Stimulated activated CD4-positive, alpha-beta T cell treated with anti-CD3 and anti-CD28 coated beads, Interleukin-2, amount 100 ng/mL, for 24 hours (primary cell): Measurements from ENCODE around the gene PEX16.
"Not testable (repeated sequence)": the region's sequence is repeated elsewhere in the genome, so short reads cannot be mapped to it uniquely, and the experiment has no call there.

Experiments used
- DNase-seq, 2 donors: peaks; one replicate each; pipeline ENCODE4 v3.0.0-alpha.2; 2020

The PEX16 gene

DNA sequence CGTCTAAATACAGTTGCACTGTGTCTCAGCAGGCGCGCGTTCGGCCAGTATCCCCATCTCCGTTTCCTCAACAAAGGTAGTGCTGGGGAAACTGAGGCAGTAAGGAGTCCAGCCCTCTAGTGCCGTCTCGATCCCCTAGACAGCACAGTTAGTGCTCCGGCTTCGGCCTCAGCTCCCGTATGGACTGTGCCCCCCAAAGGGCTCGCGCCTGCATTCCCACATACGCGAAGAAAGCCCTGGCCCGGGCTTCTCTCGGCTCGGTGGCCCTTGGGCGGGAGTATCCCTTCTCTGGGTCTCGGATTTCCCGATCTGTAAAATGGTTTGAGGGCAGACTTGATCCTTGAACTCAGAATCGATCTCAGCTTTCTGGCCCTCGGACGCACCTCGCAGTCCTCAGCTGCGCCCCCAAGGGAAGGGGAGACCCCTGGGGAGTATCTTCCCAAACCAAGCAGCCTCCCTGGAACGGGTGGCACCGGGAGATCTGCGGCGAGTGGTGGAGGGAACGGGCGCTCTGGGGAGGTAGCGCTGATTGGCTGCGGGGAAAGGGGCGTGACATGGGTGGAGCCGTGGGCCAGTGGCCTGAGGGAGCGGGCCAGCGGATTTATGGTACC, 759 bp upstream of the PEX16 start:
- DNase-seq, result peak; percentile 72 to 77

DNA sequence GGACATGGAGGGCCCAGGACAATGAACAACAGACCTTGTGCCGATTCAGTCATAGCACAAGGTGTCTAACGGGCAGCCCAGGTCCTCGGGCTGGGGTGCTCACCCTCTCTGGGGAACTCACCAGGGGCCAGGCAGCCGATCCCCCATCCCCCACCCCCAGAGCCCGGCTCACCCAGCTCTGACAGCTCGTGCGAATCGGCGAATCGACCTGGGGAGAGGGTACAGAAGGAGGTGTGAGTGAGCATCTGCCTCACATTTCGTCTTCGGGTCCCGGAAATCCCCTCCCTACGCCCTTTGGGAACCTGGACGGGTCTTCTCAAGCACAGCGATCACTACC, 423 bp downstream of the PEX16 start:
- DNase-seq, result no peak

DNA sequence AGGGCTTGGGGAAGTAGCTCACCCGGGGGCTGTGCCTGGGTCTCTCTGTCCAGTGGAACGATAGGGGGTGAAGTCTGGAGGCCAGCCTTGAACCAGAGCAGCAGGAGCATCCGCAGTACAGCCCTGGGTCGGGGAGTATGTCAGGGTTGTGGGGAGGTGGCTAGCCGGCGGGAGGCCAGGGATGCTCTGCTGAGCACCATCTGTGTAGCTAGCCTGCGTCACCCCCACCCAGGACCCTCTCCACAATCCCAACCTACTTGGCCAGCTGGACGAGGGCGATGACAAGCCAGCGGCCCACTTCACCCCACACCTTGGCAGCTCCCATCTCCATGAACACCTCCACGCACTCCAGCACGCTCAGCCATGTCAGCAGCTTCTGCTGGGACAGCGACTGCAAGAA, 2.2 kb downstream of the PEX16 start:
- DNase-seq, result no peak

DNA sequence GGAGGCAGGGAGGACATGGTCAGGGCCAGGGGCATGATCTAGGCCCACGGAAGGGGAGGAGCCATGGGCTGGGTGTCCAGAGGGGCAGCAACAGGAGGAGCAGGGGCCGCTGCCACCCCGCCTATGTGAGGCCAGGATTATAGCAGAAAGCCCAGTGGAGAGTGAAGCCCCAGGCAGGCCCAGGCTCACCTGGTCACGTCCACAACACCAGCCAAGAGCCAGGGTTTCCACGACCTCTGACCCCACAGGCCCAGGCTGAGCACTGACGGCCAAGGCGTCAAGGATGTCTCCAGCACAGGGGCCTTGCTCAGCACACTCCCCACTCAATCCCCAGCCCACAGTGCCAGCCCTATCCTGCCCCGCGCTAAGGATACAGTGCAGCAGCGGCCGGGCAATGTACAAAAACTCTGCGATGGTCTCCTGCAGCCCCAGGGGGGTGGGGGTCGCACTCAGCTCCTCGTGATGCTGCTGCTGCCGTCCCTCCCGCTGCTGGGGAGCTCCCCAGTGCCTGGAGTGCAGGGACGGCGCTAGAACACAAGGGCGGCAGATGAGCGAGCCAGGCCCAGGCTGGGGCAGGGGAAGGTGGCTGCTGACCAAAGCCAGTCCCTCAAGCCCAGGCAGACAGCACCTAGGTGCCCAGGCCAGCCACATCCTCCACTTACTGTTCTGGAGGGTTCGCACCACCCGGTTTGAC, 3.6 kb downstream of the PEX16 start:
- DNase-seq, result no peak

DNA sequence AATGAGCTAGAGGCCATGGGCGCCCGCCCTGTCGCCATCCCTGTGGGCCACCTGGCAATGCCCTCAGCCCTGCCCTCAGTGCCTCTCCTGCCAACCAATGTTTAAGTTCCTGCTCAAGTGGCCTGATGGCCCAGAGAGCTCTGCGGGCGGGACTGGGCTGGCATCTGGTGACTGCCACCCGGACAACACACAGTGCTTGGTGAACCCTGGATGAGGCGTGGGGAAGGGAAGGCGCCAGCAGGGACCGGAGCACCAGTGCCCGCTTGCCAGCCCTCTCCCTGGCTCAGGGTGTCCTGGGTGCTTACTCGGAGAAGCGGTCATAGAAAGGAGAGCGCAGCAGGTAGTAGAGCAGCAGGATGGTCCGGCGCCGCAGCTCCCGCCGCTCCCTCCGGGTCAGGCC, 4.2 kb downstream of the PEX16 start:
- DNase-seq, result no peak

DNA sequence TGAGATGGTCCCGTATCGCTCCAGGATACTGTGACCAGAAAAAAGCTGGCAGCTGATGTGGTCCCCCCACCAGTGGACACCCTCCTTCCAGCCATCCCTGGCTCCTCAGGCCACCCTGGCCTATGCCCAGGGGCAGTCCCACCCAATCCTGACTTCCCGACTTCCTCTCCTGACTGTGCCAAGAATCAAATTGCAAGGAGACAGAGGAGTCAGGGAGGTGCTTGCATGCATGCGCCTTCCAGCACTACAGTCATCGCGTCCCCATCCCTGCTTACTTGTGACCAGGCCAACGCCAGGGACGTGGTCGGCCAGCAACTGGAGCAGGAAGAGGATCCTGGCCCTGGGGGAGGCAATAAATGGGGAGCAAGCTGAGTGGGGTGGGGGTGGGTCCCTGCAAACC, 7.1 kb downstream of the PEX16 start:
- no peak for DNase-seq

DNA sequence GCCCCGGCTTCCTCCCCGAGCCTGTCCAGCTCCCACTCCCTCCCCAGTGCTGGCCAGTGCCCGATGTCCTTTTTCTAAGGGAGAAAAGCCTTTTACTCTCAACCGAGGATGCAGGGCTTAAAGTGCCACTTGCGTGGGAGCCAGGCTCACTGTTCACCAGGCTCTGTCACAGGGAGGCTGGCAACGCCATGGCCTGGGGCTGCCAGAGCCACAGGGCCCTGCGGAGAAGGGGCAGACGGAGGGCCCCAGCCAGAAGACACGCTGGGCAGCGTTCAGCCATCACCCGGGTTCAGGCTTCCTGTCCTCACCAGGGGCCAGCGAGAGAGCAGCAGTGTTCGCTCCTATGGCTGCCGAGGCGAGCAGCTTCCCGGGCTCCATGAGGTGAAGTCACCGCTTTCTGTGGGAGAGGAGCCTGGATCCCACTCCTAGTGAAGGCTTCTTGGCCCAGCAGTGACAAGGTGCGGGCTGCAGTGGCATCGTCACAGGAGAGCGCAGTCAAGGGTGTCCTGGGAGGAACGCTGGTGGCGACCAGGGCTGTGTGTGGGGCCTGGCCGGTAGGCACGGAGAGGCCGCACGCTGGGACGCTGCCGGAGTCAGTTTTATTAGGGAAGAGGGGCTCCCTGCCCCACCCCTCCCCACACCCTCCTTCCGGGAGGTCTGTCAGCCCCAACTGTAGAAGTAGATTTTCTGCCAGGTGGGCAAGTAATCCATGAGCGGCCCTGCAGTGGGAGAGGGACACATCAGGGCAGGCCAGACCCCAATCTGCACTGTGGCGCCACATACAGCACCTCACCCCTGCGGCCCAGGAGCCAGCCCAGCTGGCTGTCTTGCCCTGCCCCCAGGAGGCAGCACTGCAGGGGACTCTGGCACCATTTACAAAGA, 7.8 kb downstream of the PEX16 start:
- DNase-seq, result no peak

DNA sequence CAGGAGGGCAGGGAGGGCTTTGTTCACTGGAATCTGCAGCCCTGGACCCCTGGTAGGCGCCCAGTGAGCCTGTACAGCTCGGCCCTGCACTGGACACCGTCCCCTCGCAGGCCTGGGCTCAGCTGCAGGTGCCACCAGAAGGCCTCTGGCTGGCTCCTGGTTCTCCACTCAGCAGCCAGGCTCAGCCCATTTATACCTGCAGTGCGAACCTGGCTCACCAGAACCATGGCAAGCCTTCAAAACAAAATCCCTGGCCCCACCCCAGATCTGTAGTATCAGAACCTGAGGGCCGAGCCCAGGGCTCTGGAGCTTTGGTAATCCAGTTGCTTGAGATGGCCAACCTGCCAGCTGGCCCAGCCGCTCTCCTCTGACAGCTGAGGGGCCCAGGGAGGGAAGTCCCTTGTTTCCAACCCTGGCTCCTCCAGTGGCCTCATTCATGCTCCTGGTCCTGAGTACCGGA, 9.7 kb downstream of the PEX16 start:
- no peak for DNase-seq

DNA sequence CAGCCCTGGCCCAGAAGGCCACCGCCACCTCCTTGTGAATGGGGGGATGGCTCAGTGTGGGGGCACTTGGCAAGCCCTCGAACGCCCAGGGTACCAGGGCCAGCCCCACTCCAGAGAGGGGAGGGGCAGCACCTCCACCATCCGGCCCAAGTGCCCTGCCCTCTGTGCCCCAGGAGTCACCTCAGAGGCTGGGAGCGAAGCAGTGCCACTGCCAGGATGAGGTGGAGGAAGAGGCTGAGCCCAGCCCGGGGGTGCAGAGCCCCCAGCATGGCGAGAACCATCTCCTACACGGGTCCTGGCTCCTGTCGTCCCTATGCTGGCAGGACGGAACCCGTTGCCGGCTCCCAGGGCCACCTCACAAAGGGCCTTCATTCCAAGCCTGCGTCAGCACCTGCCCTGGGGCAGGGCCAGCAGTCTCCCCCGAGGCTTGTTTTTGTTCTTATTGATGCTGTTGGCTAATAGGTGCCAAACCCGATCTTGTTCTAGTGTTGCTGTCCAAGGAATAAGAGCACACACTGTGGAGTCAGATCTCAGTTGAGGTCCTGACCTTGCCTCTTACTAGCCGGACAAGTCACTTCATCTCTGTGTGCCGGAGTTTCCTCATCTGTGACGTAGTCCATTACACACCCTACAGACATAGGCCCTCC, 10.6 kb downstream of the PEX16 start, which contains the start of gene FREY1:
Gene FREY1, minus strand, starts transcription at position 307 of the 647 bp plus-strand sequence. Its CDS starts 26 bp downstream, at position 281.
- no peak for DNase-seq

DNA sequence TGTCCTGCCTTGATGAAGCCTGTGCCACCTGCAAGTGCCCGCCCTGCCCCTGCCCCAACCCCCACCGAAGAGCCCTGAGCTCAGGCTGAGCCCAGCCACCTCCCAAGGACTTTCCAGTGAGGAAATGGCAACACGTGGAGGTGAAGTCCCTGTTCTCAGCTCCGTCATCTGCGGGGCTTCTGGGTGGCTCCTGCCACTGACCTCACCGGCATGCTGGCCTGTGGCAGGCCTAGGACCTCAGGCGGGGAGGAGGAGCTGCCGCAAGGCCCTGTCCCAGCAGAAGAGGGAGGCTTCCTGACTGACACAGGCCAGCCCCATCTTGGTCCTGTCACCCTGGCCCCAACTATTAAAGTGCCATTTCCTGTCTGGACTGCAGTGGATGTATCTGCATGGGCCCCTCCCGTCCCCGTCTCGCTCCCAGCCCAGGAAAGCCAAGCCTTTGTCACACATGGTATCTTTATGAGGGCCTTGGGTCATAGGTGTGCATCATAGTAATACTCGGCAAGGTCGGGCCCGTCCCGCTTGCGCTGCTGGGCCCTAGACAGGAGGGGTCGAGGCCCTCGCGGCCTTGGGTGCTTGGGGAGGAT, 11.5 kb downstream of the PEX16 start:
- DNase-seq, result no peak

DNA sequence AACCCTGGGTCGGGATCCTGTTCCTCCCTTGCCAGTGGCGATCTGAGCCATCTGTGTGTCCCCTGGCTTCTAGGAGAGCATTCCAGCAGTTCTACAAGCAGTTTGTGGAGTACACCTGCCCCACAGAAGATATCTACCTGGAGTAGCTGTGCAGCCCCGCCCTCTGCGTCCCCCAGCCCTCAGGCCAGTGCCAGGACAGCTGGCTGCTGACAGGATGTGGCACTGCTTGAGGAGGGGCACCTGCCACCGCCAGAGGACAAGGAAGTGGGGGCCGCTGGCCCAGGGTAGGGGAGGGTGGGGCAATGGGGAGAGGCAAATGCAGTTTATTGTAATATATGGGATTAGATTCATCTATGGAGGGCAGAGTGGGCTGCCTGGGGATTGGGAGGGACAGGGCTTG, 12.1 kb downstream of the PEX16 start:
- DNase-seq, result not testable (repeated sequence)

DNA sequence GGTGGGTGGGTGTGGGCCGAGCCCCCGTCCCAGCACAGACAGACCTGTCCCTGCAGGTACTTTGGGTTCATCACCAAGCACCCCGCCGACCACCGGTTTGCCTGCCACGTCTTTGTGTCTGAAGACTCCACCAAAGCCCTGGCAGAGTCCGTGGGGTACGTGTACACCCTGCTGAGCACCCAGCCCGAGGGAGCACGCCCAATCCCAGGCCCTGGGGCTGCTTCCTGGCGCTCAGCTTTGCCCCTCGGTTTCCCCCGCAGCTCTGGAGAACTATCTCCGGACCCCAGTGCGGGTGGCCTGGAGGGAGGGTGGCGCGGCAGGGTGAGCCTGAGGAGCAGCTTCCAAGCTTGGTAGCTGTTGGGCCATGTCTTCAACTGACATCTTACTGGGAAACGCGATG, 12.6 kb downstream of the PEX16 start:
- DNase-seq, result no peak

DNA sequence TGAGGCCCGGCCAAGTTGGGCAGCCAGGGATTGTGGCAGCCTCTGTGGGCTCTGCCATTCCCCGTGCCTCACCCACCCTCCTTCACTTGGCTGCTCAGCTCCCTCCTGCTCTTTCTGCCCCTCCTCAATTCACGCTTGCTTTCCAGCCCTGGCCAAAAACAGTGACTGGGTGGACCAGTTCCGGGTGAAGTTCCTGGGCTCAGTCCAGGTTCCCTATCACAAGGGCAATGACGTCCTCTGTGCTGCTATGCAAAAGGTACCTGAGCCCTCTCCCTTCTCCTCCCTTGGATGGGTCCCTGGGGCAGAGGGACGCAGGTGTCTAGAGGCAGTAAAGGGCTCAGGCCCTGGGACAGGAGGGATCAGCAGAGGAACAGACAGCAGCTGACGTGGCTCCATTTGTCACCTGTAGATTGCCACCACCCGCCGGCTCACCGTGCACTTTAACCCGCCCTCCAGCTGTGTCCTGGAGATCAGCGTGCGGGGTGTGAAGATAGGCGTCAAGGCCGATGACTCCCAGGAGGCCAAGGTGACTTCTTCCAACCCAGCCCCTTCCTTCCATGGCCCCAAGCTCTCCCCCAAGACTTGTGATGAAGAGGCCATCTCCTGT, 13.3 kb downstream of the PEX16 start:
- no peak for DNase-seq

DNA sequence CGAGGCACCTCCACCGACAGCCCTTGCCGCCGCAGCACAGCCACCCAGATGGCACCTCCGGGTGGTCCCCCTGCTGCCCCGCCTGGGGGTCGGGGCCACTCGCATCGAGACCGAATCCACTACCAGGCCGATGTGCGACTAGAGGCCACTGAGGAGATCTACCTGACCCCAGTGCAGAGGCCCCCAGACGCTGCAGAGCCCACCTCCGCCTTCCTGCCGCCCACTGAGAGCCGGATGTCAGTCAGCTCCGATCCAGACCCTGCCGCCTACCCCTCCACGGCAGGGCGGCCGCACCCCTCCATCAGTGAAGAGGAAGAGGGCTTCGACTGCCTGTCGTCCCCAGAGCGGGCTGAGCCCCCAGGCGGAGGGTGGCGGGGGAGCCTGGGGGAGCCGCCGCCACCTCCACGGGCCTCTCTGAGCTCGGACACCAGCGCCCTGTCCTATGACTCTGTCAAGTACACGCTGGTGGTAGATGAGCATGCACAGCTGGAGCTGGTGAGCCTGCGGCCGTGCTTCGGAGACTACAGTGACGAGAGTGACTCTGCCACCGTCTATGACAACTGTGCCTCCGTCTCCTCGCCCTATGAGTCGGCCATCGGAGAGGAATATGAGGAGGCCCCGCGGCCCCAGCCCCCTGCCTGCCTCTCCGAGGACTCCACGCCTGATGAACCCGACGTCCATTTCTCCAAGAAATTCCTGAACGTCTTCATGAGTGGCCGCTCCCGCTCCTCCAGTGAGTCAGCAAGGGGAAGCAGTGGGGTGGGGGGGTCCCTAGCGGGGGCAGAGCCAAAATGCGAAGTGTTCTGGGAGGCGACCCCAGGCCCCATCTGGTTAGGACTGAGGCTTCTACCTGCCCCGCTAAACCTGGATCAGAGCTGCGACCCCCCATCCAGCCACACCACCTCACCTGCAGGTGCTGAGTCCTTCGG, 15.0 kb downstream of the PEX16 start:
- DNase-seq, result no peak

DNA sequence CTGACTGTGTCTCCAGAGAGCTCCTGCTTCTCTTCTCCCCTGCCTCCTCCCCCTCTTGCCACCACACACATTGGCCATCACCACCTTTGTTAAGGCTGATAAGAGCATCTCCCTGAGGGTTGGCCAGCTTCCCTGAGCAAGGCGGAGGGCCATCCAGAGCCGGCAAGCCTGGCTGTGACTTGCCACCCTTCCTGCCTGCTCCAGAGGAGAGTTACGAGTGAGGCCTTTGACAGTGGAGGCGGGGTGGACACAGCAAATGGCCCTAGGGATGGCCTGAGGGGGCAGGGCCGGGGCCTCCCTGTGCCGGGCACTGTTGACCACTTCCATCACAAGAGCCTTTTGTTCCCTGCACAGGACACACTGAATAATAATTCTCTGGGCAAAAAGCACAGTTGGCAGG, 16.1 kb downstream of the PEX16 start:
- DNase-seq, result no peak

DNA sequence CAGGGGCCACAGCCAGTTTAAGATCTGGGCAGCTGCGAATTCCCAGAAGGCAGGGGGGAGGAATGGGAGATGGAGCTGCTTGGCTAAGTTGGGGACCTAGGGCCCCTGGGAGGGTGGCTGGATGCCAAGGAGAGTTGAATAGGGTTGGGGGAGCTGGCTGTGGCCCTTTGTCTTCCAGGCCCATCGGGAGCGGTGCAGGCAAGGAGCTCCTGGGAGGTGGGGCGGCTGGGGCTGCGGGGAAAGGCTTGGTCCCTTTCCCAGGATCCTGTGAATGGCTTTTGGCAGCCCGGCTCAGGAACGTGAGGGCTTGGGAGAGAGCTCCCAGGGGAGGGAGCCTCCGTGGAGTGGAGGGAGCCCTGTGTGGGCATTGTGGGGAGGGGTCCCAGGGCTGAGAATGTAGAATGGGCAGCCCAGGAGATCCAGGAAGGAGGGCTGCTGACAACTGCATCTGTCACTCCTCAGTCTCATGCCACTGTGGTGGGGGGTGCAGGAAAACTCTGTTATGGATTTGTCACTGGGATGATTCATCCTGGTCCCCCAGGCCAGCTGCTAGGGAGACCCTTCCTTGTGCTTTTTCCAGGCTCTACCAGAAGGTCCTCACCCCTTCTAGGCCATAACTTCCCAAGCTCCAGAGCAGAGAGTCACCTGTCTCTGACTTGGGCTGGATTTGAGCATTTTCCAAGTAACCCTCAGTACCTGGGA, 16.6 kb downstream of the PEX16 start:
- no peak for DNase-seq

DNA sequence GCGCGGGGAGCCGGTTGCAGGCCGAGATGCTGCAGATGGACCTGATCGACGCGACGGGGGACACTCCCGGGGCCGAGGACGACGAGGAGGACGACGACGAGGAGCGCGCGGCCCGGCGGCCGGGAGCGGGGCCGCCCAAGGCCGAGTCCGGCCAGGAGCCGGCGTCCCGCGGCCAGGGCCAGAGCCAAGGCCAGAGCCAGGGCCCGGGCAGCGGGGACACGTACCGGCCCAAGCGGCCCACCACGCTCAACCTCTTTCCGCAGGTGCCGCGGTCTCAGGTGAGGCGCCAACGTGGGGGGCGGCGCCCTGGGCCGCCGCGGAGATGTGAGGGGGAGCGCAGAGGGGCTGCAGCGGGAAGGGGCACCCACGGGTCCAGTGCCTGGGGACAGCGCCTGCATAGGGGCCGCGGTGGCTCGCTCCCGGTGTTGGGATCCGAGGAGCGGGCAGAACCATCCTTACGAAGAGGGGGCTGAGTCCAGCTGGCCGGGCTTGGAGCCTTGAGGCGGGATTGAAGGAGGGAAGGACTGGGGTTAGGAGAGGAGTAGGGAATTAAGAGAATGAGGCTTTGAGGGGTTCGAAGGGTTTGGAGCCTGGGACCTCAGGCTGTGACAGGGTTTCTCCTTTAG, 17.4 kb downstream of the PEX16 start:
- DNase-seq, result not testable (repeated sequence)

DNA sequence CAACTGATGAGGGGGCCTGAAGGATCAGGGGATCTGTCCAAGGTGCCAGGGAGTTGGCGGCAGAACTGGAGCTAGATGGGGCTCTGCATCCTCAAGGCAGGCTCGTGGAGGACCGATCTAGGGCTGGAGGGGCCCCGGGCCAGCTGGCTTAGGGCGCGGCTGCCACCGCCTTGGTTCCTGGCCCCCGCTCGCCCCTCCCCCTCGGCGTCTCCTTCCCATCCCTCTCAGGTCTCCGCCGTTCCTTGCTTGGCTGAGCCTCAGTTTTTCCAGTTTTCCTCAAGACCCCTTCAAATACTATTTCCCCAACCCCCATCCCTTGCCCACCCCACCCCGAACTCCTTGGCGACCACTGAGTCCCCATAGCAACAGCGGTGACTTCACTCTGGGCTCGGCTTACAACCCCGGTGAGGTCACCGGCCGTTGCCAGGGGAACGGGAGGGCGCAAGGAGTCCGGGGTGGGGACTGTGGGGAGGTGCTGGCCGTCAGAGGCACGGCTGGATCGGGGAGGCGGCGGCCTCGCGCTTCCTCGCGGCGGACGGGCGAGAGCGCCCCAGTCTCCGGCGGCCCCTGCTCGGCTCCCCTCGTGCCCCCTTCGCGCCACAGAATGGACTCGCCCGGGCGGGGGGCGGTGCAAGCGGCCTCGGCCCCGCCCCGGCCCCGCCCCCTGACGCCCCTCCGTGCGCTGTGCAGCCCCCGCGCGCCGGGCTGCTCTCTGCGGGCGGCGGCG, 18.1 kb downstream of the PEX16 start:
- peak; percentile 67 to 72 for DNase-seq

DNA sequence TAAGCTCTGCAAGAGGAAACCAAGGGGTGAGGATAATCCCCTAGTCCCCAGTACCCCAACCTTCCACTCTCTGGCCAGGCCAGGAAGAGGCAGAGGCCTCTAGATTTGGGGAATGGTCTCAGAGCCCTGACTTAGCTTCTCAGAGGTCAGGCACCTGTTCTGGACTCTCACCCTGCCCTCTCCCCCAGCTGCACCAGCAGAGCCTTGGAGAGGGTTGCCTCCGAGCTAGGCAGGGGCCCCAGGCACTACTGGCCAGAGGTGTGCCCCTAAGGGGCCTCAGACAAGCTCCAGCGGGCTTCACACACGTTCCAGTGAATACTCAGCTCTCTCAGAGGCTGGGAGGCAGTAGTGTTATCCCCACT, 18.6 kb downstream of the PEX16 start:
- DNase-seq, result no peak

DNA sequence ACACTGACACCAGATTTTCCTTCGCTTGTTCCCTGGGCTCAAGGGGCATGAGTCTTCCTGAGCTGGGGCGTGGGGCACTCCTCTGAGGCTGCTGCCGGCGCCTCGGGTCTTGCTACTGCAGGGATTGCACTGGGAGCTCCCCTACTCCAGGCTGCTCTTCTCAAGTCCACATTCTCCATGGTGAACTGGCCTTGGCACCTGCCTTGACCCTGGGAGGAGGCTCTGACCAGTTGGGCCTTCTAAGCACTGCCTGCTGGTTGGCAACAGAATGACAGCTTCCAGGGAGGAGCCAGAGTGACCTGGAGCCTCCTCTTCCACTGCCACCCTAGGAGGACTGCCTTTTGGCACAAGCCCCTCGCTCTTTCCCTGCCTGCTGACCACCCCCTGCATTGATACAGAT, 20.1 kb downstream of the PEX16 start:
- no peak for DNase-seq
